ENCODE measurements around the gene TSPAN9.

The TSPAN9 gene

GRCh38 chr12:3142386-3142785 is 65.2 kb downstream of the TSPAN9 start:
- no peak for DNase-seq

DNA sequence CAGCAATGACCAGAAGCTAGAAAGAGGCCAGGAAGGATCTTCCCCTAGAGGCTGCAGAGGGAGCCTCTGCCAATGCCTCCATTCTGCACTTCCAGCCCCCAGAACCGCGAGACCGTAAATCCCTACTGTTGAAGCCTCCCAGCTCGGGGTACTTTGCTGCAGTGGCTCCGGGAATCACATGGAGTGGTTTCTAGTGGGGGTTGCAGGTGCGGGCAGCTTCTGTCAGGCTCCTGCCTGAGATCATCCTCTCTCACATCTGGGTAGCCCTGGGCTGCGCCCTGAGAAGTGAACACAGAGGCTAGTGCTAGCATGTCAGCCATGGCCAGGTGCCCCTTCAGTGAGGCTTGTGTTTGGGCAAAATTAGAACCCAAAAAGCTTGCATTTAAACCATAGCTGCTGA is 67.3 kb downstream of the TSPAN9 start:
- DNase-seq = no peak

- no peak for DNase-seq
Measured at GRCh38 chr12:3145033-3145432, 67.9 kb downstream of the TSPAN9 start.

DNA sequence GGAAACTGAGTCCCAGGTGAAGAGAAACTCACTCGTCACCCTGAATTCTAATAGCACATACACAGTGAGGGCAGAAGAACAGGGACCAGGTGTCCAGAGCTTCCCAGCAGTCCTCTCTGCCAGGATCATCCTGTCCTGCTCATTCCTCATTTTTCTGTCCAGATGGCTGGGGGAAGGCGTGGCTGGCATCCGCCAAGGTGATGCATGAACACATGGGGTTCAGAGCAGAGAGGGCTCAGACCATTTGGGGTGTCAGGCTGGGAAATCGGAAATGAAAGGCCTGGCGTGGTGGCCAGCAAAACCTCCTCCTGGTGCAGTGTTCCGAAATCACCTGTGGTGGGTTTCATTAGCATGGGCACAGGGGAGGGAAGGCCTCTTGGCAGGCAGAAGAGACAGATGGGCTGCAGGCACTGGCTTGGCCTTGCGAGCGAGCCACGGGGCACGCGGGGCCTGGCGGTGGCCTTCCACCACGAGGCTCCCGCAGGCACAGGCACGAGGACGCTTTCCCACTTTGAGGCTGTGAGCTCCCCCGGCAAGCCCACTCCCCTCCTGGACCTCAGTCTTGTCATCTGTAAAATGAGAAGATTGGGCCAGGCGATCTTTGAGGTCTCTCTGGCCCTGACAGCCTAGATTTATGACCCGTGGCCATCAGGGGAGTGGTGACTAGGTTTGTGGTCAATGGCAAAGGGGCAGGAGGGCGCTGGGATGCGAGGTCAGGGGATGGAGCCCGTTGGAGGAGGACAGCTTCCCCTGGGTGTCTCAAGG is 68.5 kb downstream of the TSPAN9 start:
- no peak for DNase-seq

DNA sequence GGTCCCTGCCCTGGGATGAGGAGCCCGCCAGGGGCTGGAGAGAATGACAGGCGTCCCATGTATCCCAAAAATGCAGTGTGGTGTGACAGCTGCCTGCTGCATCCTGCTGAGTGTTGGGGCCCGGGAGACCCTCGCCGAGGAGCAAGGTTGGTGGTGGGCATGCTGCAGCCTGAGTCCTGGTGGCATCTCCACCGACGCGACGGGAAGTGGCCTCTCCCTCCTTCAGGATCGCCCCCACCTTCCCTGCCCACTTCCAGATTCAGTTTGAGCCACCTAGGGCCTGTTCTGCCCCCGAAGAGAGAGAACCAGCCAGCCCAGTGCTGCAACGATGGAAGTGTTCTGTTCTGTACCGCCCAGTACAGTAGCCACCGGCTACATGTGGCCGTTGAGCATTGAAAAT is 70.1 kb downstream of the TSPAN9 start:
- DNase-seq = no peak

GRCh38 chr12:3148366-3149000 is 71.3 kb downstream of the TSPAN9 start:
- DNase-seq = no peak

- no peak for DNase-seq
Measured at GRCh38 chr12:3149515-3150307, 72.5 kb downstream of the TSPAN9 start.

GRCh38 chr12:3150308-3150670 is 73.1 kb downstream of the TSPAN9 start:
- no peak for DNase-seq

DNA sequence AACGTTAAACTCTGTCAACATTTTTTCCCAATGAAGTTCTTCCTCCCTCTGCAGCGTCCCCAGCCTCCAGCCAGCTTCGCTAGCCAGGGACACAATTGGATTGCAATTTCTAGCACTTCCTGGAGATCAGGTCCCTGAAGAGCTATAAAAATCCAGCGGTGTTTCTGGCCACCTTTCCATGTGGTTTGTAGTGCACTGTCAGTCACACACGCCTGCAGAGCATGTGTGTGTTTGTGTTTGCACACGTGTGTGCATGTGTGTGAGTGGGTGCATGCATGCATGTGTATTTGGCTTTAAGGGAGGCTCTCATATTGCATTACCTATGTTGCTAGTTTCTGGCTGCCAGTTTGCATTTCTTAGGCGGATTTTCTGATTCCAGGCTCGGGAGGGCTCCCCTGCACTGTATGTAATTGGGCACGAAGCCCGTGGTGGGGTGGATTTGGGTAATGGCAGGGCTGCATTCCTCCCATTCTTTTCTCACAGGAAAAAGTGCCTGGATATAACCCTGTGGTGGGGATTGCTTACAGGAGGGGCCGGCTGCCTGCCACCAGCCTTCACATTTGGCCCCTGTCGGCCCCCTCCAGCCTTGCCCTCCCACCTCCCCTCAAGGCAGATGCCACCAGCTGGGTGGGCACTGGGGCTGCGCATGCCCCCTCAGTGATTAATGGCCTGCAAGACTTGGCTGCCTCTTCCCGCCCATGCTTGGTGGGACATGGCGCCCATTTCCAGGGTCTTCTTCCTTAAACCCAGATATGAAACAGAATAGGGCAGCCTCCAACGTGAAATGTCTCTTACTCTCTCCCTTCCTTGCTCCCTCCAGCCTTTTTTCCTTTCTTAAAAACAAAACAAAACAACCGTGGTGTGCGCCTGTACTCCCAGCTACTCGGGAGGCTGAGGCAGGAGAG is 74.0 kb downstream of the TSPAN9 start:
- DNase-seq = no peak

GRCh38 chr12:3152011-3152511 is 74.9 kb downstream of the TSPAN9 start:
- no peak for DNase-seq

- no peak for DNase-seq
Measured at GRCh38 chr12:3152892-3153291, 75.7 kb downstream of the TSPAN9 start.

DNA sequence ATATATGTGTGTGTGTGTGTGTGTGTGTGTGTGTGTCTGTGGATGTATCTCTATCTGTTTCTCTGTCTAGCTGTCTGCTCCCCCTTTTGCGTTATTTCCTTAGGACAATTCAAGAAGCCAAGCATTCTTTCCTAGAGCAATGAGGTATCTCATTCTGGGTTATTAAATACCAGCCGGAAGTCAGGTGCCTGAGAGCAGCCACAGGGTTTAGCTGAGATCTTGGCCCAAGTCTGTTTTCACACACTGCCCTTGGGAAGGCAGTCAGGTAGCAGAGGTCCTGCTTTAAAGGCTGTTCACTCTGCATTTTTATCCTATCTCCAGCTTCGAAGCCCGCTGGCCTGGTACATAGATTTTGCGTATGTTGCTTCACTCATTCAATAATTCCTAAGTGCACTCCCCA is 76.8 kb downstream of the TSPAN9 start:
- no peak for DNase-seq

- no peak for DNase-seq
Measured at GRCh38 chr12:3155702-3156370, 78.7 kb downstream of the TSPAN9 start.

DNA sequence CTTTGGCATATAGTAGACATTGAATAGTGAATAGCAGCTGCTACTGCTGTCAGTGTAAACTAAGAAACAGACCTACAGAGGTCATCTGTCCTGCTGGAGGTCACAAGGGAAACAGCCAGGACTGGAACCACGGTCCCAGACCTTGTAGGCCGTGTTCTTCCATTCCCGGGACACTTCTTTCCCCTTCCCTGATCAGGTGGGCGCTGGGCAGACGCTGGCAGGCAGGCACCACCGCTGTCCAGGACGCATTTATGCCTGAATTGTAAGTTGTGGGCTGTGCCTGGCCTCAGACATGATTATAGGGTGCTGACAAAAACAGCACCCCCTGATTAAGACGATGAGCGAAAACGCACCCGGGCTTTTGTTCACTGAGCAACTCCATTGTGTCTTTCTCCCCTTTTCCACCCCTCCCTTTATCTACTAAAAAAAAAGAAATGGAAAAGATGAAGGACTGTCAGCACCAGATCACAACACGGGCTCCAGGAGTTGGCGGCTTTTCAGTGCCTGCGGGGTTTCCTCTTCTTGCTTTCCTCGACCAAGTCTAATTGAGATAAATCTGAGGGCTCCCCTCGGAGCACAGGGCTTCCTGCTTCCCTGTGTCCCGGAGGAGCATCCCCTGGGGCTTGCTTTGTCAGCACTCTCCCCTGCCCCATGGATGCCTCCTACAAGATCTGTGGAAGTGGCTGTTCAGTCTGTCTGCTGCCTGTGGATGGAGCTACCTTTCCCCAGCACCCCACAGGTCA is 80.6 kb downstream of the TSPAN9 start:
- DNase-seq = no peak

DNA sequence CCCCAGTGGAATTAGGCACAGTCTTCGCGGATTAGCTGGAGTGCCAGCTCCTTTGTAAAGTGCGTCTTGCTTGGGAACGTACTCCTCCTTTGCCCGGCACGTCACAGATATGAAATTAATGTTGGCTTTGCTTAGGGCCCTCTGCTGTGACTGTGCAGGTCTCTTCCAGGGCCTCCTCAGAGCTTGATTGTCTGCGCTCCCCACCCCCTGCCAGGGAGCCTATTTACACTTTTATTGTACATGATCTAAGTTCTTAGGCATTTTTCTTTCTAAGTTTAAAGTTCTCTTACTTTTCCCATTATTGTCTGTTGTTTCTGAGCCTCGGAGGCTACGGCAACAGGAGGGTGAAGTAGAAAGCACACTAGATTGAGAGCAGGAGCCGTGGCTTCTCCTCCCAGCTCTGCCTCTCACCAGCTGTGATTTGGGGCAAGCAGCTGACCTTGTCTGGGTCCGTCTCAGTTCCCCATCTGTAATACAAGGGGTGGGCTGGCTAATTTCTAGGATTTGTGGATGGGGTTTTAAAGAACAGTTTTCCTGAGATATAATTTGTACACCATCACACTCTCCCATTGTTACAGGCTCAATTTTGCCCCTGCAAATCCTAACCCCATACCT is 81.8 kb downstream of the TSPAN9 start:
- no peak for DNase-seq

DNA sequence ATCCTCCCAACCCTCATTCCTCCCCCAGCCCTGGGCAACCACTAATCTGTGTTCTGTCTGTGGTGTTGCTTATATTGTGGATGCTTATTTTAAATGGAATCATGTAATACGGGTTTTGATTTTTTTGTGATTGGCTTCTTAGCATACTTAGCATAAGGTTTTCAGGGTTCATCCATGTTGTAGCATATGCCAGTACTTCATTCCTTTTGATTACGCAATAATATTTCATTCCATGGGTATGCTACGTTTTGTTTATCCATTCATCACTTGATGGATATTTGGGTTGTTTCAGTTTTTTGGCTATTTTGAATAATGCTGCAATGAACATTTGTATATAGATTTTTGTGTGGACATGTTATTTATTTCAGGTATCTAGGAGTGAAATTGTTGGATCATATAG is 82.9 kb downstream of the TSPAN9 start:
- DNase-seq = no peak

DNA sequence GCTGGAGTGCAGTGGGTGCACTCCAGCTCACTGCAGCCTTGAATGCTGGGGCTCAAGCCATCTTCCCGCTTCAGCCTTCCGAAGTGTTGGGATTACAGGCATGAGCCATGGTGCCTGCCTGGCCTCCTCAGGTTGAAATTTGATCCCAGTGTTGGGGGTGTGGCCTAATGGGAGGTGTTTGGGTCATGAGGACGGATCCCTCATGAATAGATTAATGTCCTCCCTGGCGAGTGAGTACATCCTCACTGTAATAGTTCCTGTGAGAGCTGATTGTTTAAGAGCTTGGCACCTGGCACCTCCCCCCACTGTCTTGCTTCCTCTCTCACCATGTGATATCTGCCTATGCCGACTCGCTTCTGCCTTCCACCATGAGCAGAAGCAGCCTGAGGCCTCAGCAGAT is 84.7 kb downstream of the TSPAN9 start:
- no peak for DNase-seq

DNA sequence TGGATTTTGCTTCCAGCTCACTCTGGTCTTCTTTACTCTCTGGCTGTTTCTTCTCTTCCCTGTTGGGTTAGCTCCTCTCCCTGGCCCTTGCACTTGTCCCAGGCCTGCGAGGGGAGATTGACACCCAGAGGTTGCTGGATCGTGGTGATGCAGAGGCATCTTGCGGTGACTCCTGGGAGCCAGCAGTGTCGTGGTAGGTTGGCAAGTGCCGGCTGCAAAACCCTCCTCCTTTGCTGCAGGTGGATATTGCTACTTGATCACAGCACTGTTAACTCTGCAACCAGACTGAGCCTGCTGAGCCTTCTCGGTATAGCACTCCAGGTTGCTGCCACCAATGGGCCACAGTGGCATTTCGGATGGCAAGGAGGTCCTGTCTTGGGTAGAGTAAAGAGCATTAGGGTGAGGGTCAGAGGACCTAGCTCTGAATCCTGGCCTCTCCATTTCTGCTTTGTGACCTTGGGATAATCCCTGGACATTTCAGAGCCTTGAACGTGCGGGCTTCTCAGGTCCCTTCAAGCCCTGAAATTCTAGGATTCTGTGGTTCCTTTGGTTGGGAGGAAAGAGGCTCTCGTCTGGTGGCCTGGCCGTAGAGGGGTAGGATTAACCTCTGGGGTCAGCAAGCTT is 87.4 kb downstream of the TSPAN9 start:
- DNase-seq = no peak

- DNase-seq = no peak
Measured at GRCh38 chr12:3165078-3165980, 88.2 kb downstream of the TSPAN9 start.
